ENCODE measurements around the gene P2RY6.

The P2RY6 gene

GRCh38 chr11:73299751-73300150, 27.6 kb downstream of the P2RY6 start:
- DNase-seq = no peak

- DNase-seq = no peak
Measured at GRCh38 chr11:73306069-73306841, 34.1 kb downstream of the P2RY6 start.

DNA sequence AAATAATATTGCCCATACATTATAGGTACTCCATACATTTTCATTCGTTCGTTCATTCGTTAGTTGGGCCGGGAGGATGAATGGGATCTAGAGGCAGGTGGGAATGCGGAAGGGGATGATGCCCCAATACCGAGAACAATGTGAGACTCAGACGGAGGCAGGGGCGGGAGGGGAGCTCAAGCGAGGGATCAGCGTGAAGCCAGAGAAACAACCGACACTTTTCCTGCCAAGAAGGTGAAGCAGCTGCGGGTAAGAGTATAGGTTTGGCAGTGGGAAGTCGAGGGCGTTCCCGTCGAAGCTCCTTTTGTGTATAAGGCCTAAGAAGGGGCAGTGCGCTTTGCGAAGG, 34.8 kb downstream of the P2RY6 start:
- DNase-seq = no peak

GRCh38 chr11:73307323-73308002, 35.3 kb downstream of the P2RY6 start:
- peak; percentile 84 for DNase-seq

DNA sequence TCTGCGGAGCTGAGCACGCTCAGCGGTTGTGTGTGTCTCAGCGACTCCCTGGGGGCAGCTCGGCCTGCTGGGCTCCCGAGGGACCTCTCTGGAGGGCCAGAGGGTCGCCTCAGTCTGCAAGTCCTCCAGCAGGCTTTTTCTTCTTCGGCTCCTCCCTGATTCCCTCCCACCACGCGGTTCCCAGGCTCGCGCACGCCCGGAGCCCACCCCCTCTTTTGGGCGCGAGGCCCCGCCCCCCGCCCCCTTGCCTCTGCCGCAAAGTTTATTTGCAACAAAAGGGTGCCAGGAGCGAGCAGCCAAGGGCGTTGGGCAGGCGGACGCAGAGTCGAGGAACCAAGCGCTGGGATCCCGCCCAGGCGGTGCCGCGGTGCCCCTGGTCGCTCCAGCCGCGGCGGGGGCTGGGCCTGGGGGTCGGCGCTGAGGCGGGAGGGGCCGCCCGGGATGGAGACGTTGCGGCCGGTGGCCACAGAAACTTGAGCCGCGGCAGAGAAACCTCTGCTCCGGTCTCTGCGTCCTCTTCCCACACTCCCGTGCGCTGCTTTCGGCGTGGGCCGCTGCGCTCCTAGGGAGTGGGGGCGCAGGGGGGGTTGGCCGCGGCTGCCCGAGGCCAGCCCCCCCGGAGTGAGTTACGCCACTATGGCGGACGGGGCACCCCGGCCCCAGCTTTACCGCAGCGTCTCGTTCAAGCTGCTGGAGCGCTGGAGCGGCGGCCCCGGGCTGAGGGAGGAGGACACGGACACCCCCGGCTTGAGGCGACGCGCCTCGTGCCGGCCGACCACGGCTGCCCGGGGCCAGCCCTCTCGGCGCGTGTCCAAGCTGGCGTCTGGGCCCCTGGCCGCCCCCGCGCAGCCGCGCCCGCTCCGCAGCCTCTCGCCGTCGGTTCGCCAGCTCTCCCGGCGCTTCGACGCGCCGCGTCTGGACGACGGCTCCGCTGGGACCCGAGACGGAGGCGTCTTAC, 36.1 kb downstream of the P2RY6 start, which contains the start of gene ARHGEF17:
Gene ARHGEF17, plus strand, starts transcription at position 274 of the 958 bp plus-strand sequence. Its CDS starts 363 bp downstream, at position 637.
- peak; percentile 43 for DNase-seq

GRCh38 chr11:73308961-73309919, 37.1 kb downstream of the P2RY6 start:
- no peak for DNase-seq

DNA sequence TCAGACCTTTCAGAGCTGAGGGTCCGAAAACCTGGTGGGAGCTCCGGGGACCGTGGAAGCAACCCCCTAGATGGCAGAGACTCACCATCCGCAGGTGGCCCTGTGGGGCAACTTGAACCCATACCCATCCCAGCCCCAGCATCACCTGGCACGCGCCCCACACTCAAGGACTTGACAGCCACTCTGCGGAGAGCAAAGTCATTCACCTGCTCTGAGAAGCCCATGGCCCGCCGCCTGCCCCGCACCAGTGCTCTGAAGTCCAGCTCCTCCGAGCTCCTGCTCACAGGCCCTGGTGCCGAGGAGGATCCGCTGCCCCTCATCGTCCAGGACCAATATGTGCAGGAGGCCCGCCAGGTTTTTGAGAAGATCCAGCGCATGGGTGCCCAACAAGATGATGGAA, 37.9 kb downstream of the P2RY6 start:
- DNase-seq = no peak

- no peak for DNase-seq
Measured at GRCh38 chr11:73310661-73311393, 38.7 kb downstream of the P2RY6 start.

GRCh38 chr11:73311394-73311869, 39.3 kb downstream of the P2RY6 start:
- no peak for DNase-seq

DNA sequence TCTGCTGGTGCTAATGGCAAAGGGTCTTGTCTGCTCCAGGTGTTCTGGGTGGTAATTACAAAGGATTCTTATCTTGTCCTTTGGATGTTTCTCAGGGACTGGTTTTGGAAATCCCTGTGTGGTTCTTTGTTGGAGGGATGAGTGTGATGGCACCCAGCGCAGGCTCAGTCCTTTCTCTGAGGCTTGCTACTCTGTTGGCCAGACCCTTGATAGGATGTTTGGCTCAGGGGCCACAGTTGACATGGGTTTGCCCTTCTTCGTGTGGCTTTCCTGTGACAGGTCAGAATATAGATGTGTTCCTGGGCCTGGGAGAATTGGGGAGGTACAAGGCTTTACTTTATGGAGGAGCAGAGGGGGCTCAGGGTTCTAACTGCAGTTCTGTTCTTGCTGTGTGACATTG, 39.9 kb downstream of the P2RY6 start:
- DNase-seq = no peak

GRCh38 chr11:73312851-73313327, 40.8 kb downstream of the P2RY6 start:
- no peak for DNase-seq

DNA sequence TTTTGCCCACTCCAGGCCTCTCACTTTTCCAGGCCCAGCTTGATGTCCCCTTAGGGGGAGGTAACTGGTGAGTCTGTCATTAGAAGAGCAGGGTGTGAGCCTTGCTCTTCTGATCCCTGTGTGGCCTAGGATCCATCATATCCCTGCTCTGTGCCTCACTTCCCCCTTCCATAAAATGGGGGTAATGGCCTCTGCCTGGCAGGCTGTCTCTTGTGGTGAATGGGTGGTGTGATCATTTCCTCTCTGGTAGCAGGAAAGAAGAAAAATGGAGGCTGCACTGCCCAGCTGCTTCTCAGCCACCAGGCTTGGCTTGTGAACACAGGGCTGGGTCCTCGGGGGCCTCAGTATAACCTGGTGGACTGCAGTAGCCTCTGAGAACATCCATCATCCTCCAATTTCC, 41.5 kb downstream of the P2RY6 start:
- no peak for DNase-seq

DNA sequence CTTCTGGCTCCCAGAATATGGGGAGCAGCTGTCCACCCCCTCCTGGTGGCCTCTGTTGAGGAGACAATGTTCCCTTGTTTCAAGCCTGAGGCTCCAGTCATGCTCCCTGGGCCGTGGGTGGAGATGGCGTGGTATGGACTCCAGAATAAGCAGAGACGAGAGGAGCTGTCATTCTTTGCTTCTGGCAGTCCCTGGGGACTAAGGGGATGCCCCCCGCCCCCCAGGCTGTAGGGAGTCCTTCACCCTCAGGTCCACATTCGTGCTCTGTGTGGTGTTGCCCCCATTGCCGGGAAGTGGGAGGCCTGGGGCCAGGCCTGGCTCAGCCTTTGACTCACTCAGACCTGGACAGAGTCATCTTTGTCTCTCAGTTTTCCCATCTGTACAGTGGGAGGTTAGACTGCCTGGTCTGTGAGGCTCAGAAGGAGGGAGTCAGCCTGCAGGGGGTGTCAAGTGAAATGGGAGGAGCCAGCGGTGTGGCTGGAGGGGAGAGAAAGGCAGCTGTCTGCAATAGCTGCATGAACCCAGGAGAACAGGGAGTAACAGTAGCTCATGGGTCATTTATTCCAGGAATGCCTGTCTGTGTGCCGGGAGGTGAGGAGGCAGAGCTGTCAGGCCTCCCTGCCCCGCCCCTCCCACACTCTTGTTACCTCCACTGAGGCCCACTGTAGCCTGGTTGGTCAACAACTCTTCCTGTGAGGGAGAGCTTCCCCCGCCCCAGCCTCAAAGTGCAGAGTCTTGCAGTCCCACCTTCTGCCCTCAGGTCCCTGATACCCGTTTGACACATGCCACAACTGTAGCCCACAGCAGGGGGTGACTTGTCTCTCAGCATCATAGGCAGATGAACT, 42.2 kb downstream of the P2RY6 start:
- DNase-seq = no peak

GRCh38 chr11:73315293-73316020, 43.3 kb downstream of the P2RY6 start:
- DNase-seq = no peak

- DNase-seq = no peak
Measured at GRCh38 chr11:73316422-73316821, 44.3 kb downstream of the P2RY6 start.

DNA sequence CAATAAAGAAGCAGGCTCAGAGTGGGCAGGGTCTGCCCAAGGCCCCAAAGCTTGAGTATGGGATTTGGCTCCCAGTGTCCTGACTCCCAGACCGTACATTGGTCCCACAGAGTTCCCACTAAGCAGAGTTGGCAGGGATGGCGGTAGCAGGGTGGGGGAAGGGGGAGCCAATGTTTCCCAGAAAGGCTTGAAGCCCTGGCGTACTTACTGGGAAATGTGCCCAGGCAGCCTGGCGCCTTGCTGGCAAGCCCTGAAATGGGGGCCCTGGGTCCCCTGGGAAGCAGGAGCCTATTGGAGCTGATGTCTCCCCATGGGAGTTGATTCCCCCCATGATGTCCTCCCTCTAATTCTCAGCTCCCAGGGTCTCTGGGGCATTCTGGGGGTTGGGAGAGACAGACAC, 45.2 kb downstream of the P2RY6 start:
- DNase-seq = no peak

GRCh38 chr11:73317803-73318202, 45.7 kb downstream of the P2RY6 start:
- DNase-seq = no peak

- no peak for DNase-seq
Measured at GRCh38 chr11:73318501-73319011, 46.4 kb downstream of the P2RY6 start.
